Neutrophil (primary cell): Measurements from ENCODE around the gene PTBP2.
A peak's percentile ranks its signal among the peaks of the same experiment; 100 is the strongest.

Source experiments
- H3K27ac ChIP-seq: fragments of 200-600 bp; sonication (generic); 2 replicates; pipeline ENCODE4 v1.5.1; 2016; ENCODE audit warnings: mild to moderate bottlenecking, moderate library complexity
- H3K27me3 ChIP-seq: fragments of 200-600 bp; sonication (generic); 2 replicates; pipeline ENCODE4 v1.6.0; 2016; ENCODE audit warnings: mild to moderate bottlenecking
- H3K36me3 ChIP-seq: fragments of 200-600 bp; sonication (generic); 2 replicates; pipeline ENCODE4 v1.5.1; 2017
- H3K4me1 ChIP-seq, 2 experiments: fragments of 200-600 bp in 1 of 2; sonication (generic) in 1 of 2; 1 replicate in 1 of 2; 2 replicates in 1 of 2; pipeline versions ENCODE4 v1.5.1 to v1.6.1; 2013 to 2016; ENCODE audit warnings: low read depth in 1 of 2, low read length in 1 of 2, mild to moderate bottlenecking in 1 of 2, moderate library complexity in 1 of 2; ENCODE audit not compliant: control insufficient read depth in 1 of 2, insufficient read depth in 1 of 2
- H3K4me3 ChIP-seq, 2 experiments: fragments of 200-600 bp in 1 of 2; sonication (generic) in 1 of 2; 1 replicate in 1 of 2; 2 replicates in 1 of 2; pipeline ENCODE4 v1.5.1; 2013 to 2016; ENCODE audit warnings: low read depth in 1 of 2, low read length in 1 of 2, mild to moderate bottlenecking in 1 of 2, moderate library complexity in 1 of 2
- H3K9me3 ChIP-seq: fragments of 200-600 bp; sonication (generic); 2 replicates; pipeline ENCODE4 v1.5.1; 2016
- TF ChIP-seq, protein P1 (sequence below): fragments of 200-600 bp; sonication (generic); IDR thresholded peaks from 2 replicates; pipeline ENCODE4 v1.5.1; 2016; ENCODE audit warnings: antibody characterized with exemption

The PTBP2 gene

DNA sequence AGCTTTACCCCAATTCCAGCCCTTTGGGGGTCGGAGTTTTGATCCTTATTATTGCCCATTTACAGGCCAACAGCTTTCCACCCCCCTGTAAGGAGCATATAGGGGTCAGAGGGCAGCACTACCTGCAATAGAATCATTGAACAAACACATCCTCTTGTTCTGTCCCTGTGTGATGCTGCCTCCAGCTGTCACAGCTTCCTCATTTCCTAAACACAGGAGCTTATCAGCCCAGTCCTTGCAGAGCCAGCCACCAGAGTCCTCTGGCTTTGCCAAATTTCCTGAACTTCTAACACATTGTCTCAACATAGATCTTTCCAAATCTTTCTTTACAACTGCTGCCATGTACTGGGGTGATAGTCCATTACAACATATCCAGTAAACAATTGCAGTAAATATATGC lies 32.8 kb upstream of the PTBP2 start:
- H3K27ac ChIP-seq: peak overlapping the region; percentile 8
- H3K27me3 ChIP-seq: no peaks in the 10 kb centered on the region
- no peaks in the 10 kb centered on the region for H3K36me3 ChIP-seq
- TF ChIP-seq, protein P1, sequence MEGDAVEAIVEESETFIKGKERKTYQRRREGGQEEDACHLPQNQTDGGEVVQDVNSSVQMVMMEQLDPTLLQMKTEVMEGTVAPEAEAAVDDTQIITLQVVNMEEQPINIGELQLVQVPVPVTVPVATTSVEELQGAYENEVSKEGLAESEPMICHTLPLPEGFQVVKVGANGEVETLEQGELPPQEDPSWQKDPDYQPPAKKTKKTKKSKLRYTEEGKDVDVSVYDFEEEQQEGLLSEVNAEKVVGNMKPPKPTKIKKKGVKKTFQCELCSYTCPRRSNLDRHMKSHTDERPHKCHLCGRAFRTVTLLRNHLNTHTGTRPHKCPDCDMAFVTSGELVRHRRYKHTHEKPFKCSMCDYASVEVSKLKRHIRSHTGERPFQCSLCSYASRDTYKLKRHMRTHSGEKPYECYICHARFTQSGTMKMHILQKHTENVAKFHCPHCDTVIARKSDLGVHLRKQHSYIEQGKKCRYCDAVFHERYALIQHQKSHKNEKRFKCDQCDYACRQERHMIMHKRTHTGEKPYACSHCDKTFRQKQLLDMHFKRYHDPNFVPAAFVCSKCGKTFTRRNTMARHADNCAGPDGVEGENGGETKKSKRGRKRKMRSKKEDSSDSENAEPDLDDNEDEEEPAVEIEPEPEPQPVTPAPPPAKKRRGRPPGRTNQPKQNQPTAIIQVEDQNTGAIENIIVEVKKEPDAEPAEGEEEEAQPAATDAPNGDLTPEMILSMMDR: no peak
- no peaks in the 10 kb centered on the region for H3K9me3 ChIP-seq
- H3K4me3 ChIP-seq: no peak overlapping the region
- peaks cover 22 to 24% of the 10 kb centered on the region in 2 experiments for H3K4me1 ChIP-seq

DNA sequence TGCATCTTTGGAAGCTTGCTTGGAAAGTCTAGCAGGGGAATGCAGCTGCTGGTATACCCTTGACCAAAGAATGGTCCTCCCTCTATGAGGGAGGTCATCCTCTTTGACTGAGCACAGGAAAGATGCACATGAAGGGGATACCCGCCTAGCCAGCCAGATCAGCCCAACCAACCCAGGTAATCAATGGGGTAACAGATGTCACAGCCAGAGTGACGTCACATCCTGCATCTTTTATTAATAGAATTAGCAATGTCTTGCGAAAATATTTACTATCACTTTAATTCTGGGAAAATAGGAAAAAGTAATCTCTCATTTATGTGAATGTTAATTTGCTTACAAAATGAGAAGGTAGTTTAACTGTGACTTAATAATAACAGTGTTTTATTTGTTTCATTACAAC lies 25.6 kb upstream of the PTBP2 start:
- Histone ChIP-seq H3K9me3 (no peaks in the 10 kb centered on the region), H3K27me3 (no peaks in the 10 kb centered on the region), H3K27ac (no peak overlapping the region), H3K4me1 (no peaks in the 10 kb centered on the region), H3K36me3 (no peaks in the 10 kb centered on the region), H3K4me3 (no peak overlapping the region)
- TF ChIP-seq, protein P1: no peak

DNA sequence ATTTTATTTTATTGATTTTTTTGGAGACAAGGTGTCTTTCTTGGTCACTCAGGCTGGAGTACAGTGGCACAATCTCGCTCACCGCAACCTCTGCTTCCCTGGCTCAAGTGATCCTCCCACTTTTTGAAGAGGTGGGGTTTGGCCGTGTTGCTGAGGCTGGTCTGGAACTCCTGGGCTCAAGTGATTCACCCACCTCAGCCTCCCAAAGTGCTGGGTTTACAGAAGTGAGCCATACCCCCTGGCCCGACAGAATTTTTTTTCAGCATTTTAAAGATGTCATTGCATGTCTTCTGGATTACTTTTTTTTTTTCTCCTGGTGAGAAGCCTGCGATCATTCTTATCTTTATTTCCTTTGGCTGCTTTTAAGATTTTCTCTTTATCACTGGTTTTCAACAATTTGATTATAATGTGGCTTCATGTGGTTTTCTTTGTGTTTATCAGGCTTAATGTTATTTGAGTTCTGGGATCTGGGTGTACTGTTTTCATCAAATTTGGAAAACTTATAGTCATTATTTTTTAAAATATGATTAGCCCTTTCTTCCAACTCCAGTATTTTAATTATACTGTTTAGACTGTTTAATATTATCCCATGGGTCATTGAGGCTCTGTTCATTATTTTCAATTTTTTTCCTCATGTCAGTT lies 23.1 kb upstream of the PTBP2 start:
- no peak overlapping the region for H3K4me3 ChIP-seq
- H3K9me3 ChIP-seq: no peaks in the 10 kb centered on the region
- H3K36me3 ChIP-seq: no peaks in the 10 kb centered on the region
- H3K4me1 ChIP-seq: no peaks in the 10 kb centered on the region
- TF ChIP-seq, protein P1: no peak
- no peak overlapping the region for H3K27ac ChIP-seq
- no peaks in the 10 kb centered on the region for H3K27me3 ChIP-seq

- TF ChIP-seq, protein P1: no peak
Measured at GRCh38 chr1:96703186-96703585, 18.4 kb upstream of the PTBP2 start.

GRCh38 chr1:96707023-96707422 lies 14.6 kb upstream of the PTBP2 start:
- TF ChIP-seq, protein P1: no peak
- no peak overlapping the region for H3K4me3 ChIP-seq
- H3K36me3 ChIP-seq: no peaks in the 10 kb centered on the region
- H3K27me3 ChIP-seq: no peaks in the 10 kb centered on the region
- no peak overlapping the region for H3K27ac ChIP-seq
- peaks cover 2 to 3% of the 10 kb centered on the region in 2 experiments for H3K4me1 ChIP-seq
- H3K9me3 ChIP-seq: no peaks in the 10 kb centered on the region

More at GRCh38 chr1:96703186-96703585, 18.4 kb upstream of the PTBP2 start:
- Histone ChIP-seq H3K27me3 (no peaks in the 10 kb centered on the region), H3K4me1 (no peaks in the 10 kb centered on the region), H3K9me3 (no peaks in the 10 kb centered on the region), H3K4me3 (no peak overlapping the region), H3K36me3 (no peaks in the 10 kb centered on the region), H3K27ac (no peak overlapping the region)
